ENCODE results near the gene MPRIP.

DNA sequence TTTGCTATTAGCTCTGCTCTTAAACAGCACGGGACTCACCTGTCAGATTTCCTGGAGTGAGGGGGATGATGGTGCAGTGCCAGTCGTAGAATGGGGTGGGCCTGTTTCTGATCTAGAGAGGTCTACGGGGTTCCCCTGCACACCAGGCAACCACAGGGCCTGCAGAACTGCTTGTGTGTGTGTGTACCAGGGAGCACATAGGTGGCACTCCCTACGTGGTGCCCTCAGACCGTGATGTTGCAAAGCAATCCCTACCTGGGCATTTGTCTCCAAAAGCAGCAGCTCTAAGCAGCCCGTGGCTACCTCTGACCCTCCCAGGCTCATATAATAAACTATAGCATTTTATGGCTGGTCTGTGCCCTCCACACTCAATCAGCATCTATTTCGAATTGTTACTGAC is 38.5 kb downstream of the MPRIP start:
- TF ChIP-seq, protein P1, sequence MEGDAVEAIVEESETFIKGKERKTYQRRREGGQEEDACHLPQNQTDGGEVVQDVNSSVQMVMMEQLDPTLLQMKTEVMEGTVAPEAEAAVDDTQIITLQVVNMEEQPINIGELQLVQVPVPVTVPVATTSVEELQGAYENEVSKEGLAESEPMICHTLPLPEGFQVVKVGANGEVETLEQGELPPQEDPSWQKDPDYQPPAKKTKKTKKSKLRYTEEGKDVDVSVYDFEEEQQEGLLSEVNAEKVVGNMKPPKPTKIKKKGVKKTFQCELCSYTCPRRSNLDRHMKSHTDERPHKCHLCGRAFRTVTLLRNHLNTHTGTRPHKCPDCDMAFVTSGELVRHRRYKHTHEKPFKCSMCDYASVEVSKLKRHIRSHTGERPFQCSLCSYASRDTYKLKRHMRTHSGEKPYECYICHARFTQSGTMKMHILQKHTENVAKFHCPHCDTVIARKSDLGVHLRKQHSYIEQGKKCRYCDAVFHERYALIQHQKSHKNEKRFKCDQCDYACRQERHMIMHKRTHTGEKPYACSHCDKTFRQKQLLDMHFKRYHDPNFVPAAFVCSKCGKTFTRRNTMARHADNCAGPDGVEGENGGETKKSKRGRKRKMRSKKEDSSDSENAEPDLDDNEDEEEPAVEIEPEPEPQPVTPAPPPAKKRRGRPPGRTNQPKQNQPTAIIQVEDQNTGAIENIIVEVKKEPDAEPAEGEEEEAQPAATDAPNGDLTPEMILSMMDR (optimal IDR thresholded peaks at IDR 0.05 in 1 of 3, IDR thresholded peaks at IDR 0.05 in 1 of 3, conservative IDR thresholded peaks at IDR 0.05 in 1 of 3; ENCODE audit: extremely low read depth in 1 of 3, insufficient read depth in 2 of 3, low read length in 3 of 3) = no peak
- TF ChIP-seq EZH2 (IDR thresholded peaks at IDR 0.05; ENCODE audit: low read length) = no peak
